ENCODE results near the gene OR2G6. TPM values are rescaled to one million over a fixed set of nuclear protein-coding genes. Genes with fewer than 3 reads are reported as not detected.

Gene OR2G6
- total RNA-seq = not detected in 2 replicates

GRCh38 chr1:248507773-248508172 is at the start of gene OR2G6:
OR2G6 (plus strand) TSS chr1:248508073; CDS start chr1:248521647, 13,574 bp downstream.

GRCh38 chr1:248473051-248473450 is 34.8 kb upstream of the OR2G6 start, which contains the start of gene OR2T3:
OR2T3 (plus strand) TSS chr1:248473351; CDS start chr1:248473351, 0 bp downstream.

GRCh38 chr1:248488289-248488688 is 19.6 kb upstream of the OR2G6 start, which contains the start of gene OR2T5:
OR2T5 (plus strand) TSS chr1:248488589; CDS start chr1:248488589, 0 bp downstream.

GRCh38 chr1:248562672-248563071 is 54.8 kb downstream of the OR2G6 start, which contains the start of gene OR2T29:
OR2T29 (minus strand) TSS chr1:248562772; CDS start chr1:248559491, 3,281 bp downstream.

GRCh38 chr1:248574657-248575056 is 66.8 kb downstream of the OR2G6 start, which contains the start of gene OR2T34:
OR2T34 (minus strand) TSS chr1:248574757; CDS start chr1:248574757, 0 bp downstream.

Other genes starting within 250 kb of the OR2G6 start
- not detected in 2 replicates for gene OR2T33, start 230.1 kb upstream of the OR2G6 start, total RNA-seq
- not detected in 2 replicates for gene OR2T12, start 204.6 kb upstream of the OR2G6 start, total RNA-seq
- gene OR2M7, start 183.5 kb upstream of the OR2G6 start, total RNA-seq = not detected in 2 replicates
- not detected in 2 replicates for gene OR14C36, start 159.3 kb upstream of the OR2G6 start, total RNA-seq
- gene OR2T4, start 146.4 kb upstream of the OR2G6 start, total RNA-seq = not detected in 2 replicates
- not detected in 2 replicates for gene OR2T6, start 132.3 kb upstream of the OR2G6 start, total RNA-seq
- not detected in 2 replicates for gene OR2T1, start 105.0 kb upstream of the OR2G6 start, total RNA-seq
- gene OR2T2, start 62.4 kb upstream of the OR2G6 start, total RNA-seq = not detected in 2 replicates
- gene OR2T3, start 34.7 kb upstream of the OR2G6 start, total RNA-seq = not detected in 2 replicates
- gene OR2T5, start 19.5 kb upstream of the OR2G6 start, total RNA-seq = not detected in 2 replicates
- gene OR2T29, start 54.7 kb downstream of the OR2G6 start, total RNA-seq = not detected in 2 replicates
- not detected in 2 replicates for gene OR2T34, start 66.7 kb downstream of the OR2G6 start, total RNA-seq
- gene OR2T10, start 89.6 kb downstream of the OR2G6 start, total RNA-seq = not detected in 2 replicates
- not detected in 2 replicates for gene OR2T11, start 127.0 kb downstream of the OR2G6 start, total RNA-seq
- gene OR2T35, start 137.2 kb downstream of the OR2G6 start, total RNA-seq = not detected in 2 replicates
- gene OR2T27, start 147.5 kb downstream of the OR2G6 start, total RNA-seq = not detected in 2 replicates
- gene OR14I1, start 194.7 kb downstream of the OR2G6 start, total RNA-seq = not detected in 2 replicates
- gene LYPD8, start 247.7 kb downstream of the OR2G6 start, total RNA-seq = not detected in 2 replicates